Naive B cell (primary cell): ENCODE data around the gene RNGTT. TPM values are rescaled to one million over a fixed set of nuclear protein-coding genes. Genes with fewer than 3 reads are reported as not detected.
"Not testable (repeated sequence)": the region's sequence is repeated elsewhere in the genome, so short reads cannot be mapped to it uniquely, and the experiment has no call there.

ENCODE experiments used
- ATAC-seq, 2 donors: fragments of 150-1000 bp; cut with Tn5 transposase; 2 replicates each; pipeline ENCODE4 v1.10.0; 2021; ENCODE audit warnings: low read depth in 2 of 2, mild to moderate bottlenecking in 2 of 2, moderate library complexity in 2 of 2
- DNase-seq: peaks from one replicate; pipeline ENCODE4 v3.0.0; 2022
- H3K27ac Mint-ChIP-seq, 6 donors: one replicate each; pipeline ENCODE4 v1.8.0; 2020 to 2022; ENCODE audit warnings: mild to moderate bottlenecking in 6 of 6, mixed read lengths in 6 of 6, moderate library complexity in 5 of 6, inconsistent platforms in 2 of 6
- H3K27me3 Mint-ChIP-seq, 3 donors: one replicate each; pipeline ENCODE4 v1.8.0; 2021 to 2022; ENCODE audit warnings: mixed read lengths in 3 of 3, mild to moderate bottlenecking in 1 of 3
- H3K36me3 Mint-ChIP-seq, 2 donors: one replicate each; pipeline ENCODE4 v1.8.0; 2020 to 2022; ENCODE audit warnings: mixed read lengths in 2 of 2, inconsistent platforms in 1 of 2, mild to moderate bottlenecking in 1 of 2
- H3K4me1 Mint-ChIP-seq, 3 donors: one replicate each; pipeline ENCODE4 v1.8.0; 2020 to 2022; ENCODE audit warnings: mixed read lengths in 3 of 3, inconsistent platforms in 1 of 3, mild to moderate bottlenecking in 1 of 3, moderate library complexity in 1 of 3
- H3K4me3 Mint-ChIP-seq, 8 donors: one replicate each; pipeline ENCODE4 v1.8.0; 2020 to 2022; ENCODE audit warnings: mild to moderate bottlenecking in 8 of 8, mixed read lengths in 8 of 8, moderate library complexity in 8 of 8, inconsistent platforms in 2 of 8
- H3K9me3 Mint-ChIP-seq, 7 donors: one replicate each; pipeline ENCODE4 v1.8.0; 2020 to 2022; ENCODE audit warnings: mixed read lengths in 7 of 7, mild to moderate bottlenecking in 5 of 7, inconsistent platforms in 2 of 7, moderate library complexity in 1 of 7
- polyA plus RNA-seq, 6 donors: library from polyadenylated mRNA; unstranded; fragments of 300-500 nt; fragmentation: Illumina TruSeq; gene quantifications; one replicate each; pipeline ENCODE4 v1.2.3, GENCODE V29; 2021; ENCODE audit warnings: low read depth in 6 of 6

The RNGTT gene
- polyA plus RNA-seq, 6 donors from 2014 or later = 17.9 to 59.8 (median 40.0) TPM

DNA sequence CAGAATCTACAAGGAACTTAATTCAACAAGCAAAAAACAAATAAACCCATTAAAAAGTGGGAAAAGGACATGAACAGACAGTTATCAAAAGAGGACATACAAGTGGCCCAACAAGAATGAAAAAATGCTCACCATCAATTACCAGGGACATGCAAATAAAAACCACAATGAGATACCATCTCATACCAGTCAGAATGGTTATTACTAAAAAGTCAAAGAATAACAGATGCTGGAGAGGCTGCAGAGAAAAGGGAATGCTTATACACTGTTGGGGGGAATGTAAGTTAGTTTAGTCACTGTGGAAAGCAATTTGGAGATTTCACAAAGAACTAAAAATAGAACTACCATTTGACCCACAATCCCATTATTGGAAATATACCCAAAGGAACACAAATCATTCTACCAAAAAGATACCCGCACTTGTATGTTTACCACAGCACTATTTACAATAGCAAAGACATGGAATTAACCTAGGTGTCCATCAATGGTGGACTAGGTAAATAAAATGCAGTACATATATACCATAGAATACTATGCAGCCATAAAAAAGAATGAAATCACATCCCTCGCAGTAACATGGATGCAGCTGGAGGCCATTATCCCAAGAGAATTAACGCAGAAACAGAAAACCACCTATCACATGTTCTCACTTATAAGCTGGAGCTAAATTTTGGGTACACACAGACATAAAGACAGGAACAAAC lies 48.4 kb downstream of the RNGTT start:
- Mint-ChIP-seq H3K4me1 (peaks cover 20 to 52% (median 46%) of the 10 kb centered on the region in 3 donors), H3K27me3 (no peaks in the 10 kb centered on the region), H3K4me3 (no peak overlapping the region), H3K36me3 (peaks cover 8 to 9% of the 10 kb centered on the region in 2 donors), H3K9me3 (peaks cover 0 to 14% (median 5%) of the 10 kb centered on the region in 7 donors), H3K27ac (no peak overlapping the region)
- ATAC-seq (no peak), DNase-seq (no peak)

DNA sequence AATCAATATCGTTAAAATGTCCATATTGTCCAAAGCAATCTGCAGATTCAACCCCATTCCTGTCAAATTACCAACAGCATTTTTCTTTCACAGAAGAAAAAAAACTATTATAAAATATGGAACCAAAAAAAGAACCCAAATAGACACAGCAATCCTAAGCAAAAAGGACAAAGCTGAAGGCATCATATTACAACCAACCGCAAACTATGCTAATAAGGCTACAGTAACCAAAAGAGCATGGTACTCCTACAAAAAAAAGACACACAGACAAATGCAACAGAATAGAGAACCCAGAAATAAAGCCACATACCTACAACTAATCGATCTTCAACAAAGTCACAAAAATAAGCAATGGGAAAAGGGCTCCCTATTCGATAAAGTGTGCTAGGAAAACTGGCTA lies 49.2 kb downstream of the RNGTT start:
- Mint-ChIP-seq H3K4me1 (peaks cover 26 to 61% (median 55%) of the 10 kb centered on the region in 3 donors), H3K4me3 (no peak overlapping the region), H3K9me3 (peaks cover 0 to 14% (median 5%) of the 10 kb centered on the region in 7 donors), H3K36me3 (peaks cover 8 to 9% of the 10 kb centered on the region in 2 donors), H3K27me3 (no peaks in the 10 kb centered on the region), H3K27ac (no peak overlapping the region)
- DNase-seq (no peak), ATAC-seq (no peak)

DNA sequence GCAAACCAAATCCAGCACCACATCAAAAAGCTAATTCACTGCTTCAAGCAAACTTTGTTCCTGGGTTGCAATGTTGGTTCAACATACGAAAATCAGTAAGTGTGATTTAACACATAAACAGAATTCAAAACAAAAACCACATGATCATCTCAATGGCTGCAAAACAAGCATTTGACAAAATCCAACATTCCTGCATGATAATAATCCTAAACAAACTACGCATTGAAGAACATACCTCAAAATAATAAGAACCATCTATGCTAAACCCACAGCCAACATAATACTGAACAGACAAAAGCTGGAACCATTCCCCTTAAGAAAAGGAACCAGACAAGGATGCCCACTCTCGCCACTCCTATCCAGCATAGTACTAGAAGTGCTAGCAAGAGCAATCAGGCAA lies 49.9 kb downstream of the RNGTT start:
- Mint-ChIP-seq H3K4me3 (no peak overlapping the region), H3K27me3 (no peaks in the 10 kb centered on the region), H3K27ac (peak overlapping the region in 2 of 6 donors; percentile 53 to 73), H3K36me3 (peaks cover 8 to 9% of the 10 kb centered on the region in 2 donors), H3K4me1 (peaks cover 28 to 66% (median 61%) of the 10 kb centered on the region in 3 donors), H3K9me3 (peaks cover 0 to 14% (median 5%) of the 10 kb centered on the region in 7 donors)
- no peak for DNase-seq
- ATAC-seq = no peak

DNA sequence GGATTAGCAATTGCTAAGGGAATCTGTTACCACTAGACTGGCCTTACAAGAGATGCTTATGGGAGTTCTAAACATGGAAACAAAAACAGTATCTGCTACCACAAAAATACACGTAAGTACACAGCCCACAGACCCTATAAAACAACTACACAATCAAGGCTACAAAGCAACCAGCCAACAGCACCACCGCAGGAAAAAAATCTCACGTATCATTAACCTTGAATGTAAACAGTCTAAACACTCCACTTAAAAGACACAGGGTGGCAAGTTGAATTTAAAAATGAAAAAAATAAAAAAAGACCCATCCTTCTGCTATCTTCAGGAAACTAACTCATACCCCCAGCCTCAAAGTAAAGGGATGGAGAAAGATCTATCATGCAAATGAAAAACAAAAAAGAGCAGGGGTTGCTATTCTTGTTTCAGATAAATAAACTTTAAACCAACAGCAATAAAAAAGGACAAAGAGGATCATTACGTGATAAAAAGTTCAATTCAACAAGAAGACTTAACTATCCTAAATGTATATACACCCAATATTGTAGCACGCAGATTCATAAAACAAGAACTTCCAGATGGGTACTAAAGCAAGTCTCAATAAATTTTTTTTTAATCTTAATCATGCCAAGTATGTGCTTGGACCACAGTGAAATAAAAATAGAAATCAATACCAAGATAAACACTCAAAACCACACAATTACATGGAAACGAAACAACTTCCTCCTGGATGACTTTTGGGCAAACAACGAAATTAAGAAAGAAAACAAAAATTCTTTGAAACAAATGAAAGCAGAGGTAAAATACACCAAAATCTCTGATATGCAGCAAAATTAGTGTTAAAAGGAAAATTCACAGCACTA lies 52.3 kb downstream of the RNGTT start:
- Mint-ChIP-seq H3K9me3 (peaks cover 0 to 18% (median 8%) of the 10 kb centered on the region in 7 donors), H3K27ac (peak overlapping the region in 3 of 6 donors; percentile 21 to 86 (median 79)), H3K36me3 (peaks cover 8 to 13% of the 10 kb centered on the region in 2 donors), H3K27me3 (no peaks in the 10 kb centered on the region), H3K4me3 (no peak overlapping the region), H3K4me1 (peaks cover 36 to 75% (median 71%) of the 10 kb centered on the region in 3 donors)
- ATAC-seq = no peak
- DNase-seq = no peak

DNA sequence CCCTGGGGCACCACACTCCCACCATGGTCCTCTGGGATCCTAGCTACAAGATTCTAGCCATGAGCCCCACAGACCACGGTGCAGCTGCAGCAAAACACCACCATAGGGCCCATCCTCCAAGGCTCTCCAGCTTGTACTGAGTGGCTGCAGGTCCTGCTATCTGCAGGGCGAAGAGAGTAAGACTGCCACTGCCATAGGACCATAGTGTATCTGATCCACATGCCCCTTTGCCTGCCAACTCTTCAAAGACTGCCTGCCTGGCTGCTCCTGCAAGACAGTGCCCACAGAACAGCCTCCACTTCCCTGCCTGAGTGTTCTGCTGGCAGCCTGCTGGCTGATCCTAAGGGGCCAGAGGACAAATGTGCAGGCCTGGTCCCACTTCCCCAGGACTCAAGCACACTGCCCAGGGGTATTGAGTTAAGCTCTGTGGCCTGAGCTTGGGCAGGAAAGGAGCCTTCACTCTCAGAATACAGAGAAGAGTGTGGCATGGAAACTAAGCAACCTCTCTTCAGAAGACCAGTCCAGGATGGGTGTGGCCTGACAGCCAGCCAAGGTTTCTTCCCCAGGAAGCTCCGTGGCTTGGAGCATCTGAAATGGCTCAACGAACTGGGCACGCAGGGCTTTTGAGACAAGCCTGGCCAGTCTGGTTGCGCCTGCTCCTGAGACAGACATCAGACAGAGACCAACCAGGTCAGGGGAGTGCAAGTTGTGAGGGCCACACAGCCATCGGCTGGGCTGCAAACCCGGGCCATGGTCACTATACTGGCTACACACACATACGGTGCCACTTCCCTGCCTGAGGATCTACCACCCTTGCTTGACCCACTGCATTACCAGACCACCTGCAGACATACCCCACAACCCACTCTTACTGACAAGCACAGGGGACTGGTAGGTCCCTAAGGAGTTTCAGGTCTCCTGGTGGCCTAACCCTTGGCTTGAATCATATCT lies 54.5 kb downstream of the RNGTT start:
- peak overlapping the region in 2 of 6 donors; percentile 12 to 53 for H3K27ac Mint-ChIP-seq
- peaks cover 27 to 66% (median 63%) of the 10 kb centered on the region in 3 donors for H3K4me1 Mint-ChIP-seq
- H3K27me3 Mint-ChIP-seq = no peaks in the 10 kb centered on the region
- ATAC-seq (no peak), DNase-seq (no peak)
- H3K4me3 Mint-ChIP-seq = no peak overlapping the region
- peaks cover 0 to 7% (median 0%) of the 10 kb centered on the region in 7 donors for H3K9me3 Mint-ChIP-seq
- H3K36me3 Mint-ChIP-seq = peaks cover 10 to 17% of the 10 kb centered on the region in 2 donors

GRCh38 chr6:88907148-88907547 lies 56.3 kb downstream of the RNGTT start:
- H3K27me3 Mint-ChIP-seq, H3K4me3 Mint-ChIP-seq, DNase-seq, H3K9me3 Mint-ChIP-seq: not testable (repeated sequence)
- peak overlapping the region in 1 of 6 donors; percentile 3 for H3K27ac Mint-ChIP-seq
- H3K4me1 Mint-ChIP-seq = peaks cover 20 to 49% (median 46%) of the 10 kb centered on the region in 3 donors
- peaks cover 10 to 21% of the 10 kb centered on the region in 2 donors for H3K36me3 Mint-ChIP-seq
- ATAC-seq = peak in 1 of 2 donors; percentile 28

GRCh38 chr6:88899569-88900316 lies 63.7 kb downstream of the RNGTT start:
- ATAC-seq = no peak
- H3K36me3 Mint-ChIP-seq = peaks cover 5 to 7% of the 10 kb centered on the region in 2 donors
- no peak overlapping the region for H3K27ac Mint-ChIP-seq
- H3K9me3 Mint-ChIP-seq = peaks cover 0 to 3% (median 0%) of the 10 kb centered on the region in 7 donors
- DNase-seq = no peak
- H3K4me1 Mint-ChIP-seq = no peaks in the 10 kb centered on the region
- peak overlapping the region in 1 of 8 donors; percentile 6 for H3K4me3 Mint-ChIP-seq
- H3K27me3 Mint-ChIP-seq = no peaks in the 10 kb centered on the region

GRCh38 chr6:88895911-88896310 lies 67.5 kb downstream of the RNGTT start:
- no peak overlapping the region for H3K27ac Mint-ChIP-seq
- ATAC-seq = no peak
- DNase-seq = no peak
- peaks cover 0 to 3% (median 0%) of the 10 kb centered on the region in 7 donors for H3K9me3 Mint-ChIP-seq
- H3K27me3 Mint-ChIP-seq = no peaks in the 10 kb centered on the region
- no peaks in the 10 kb centered on the region for H3K4me1 Mint-ChIP-seq
- H3K36me3 Mint-ChIP-seq = no peaks in the 10 kb centered on the region
- H3K4me3 Mint-ChIP-seq = no peak overlapping the region

GRCh38 chr6:88890860-88891845 lies 72.3 kb downstream of the RNGTT start:
- Mint-ChIP-seq H3K27ac (peak overlapping the region in 1 of 6 donors; percentile 13), H3K4me3 (no peak overlapping the region), H3K27me3 (no peaks in the 10 kb centered on the region), H3K36me3 (peaks cover 16 to 17% of the 10 kb centered on the region in 2 donors), H3K9me3 (no peaks in the 10 kb centered on the region), H3K4me1 (no peaks in the 10 kb centered on the region)
- DNase-seq = no peak
- ATAC-seq = no peak

- ATAC-seq = no peak
- Mint-ChIP-seq H3K36me3 (peaks cover 23% of the 10 kb centered on the region in 2 donors), H3K27me3 (no peaks in the 10 kb centered on the region), H3K4me3 (no peak overlapping the region), H3K27ac (no peak overlapping the region), H3K4me1 (no peaks in the 10 kb centered on the region), H3K9me3 (no peaks in the 10 kb centered on the region)
- no peak for DNase-seq
These were observed 73.0 kb downstream of the RNGTT start for GRCh38 chr6:88890394-88890793.

GRCh38 chr6:88884361-88884760 lies 79.1 kb downstream of the RNGTT start:
- Mint-ChIP-seq H3K27ac (peak overlapping the region in 1 of 6 donors; percentile 68), H3K4me3 (no peak overlapping the region), H3K36me3 (peaks cover 37% of the 10 kb centered on the region in 2 donors), H3K9me3 (no peaks in the 10 kb centered on the region), H3K27me3 (no peaks in the 10 kb centered on the region), H3K4me1 (peaks cover 0 to 6% (median 0%) of the 10 kb centered on the region in 3 donors)
- no peak for ATAC-seq
- DNase-seq = no peak
